Psoas muscle (tissue), 8 donors: Measurements from ENCODE around the gene DCTN5. TPM values are rescaled to one million over a fixed set of nuclear protein-coding genes. Genes with fewer than 3 reads are reported as not detected.
A peak's percentile ranks its signal among the peaks of the same experiment; 100 is the strongest.

Experiments used
- ATAC-seq, 4 donors: fragments of 200-7000 bp; cut with Tn5 transposase; one replicate each; pipeline ENCODE4 v1.9.1; 2020; ENCODE audit warnings: moderate library complexity in 3 of 4, mild to moderate bottlenecking in 2 of 4
- DNase-seq, 2 donors: peaks; one replicate each; pipeline ENCODE4 v3.0.0-alpha.2; 2020
- H3K27ac ChIP-seq: fragments of 200-600 bp; one replicate; pipeline ENCODE4 v1.8.0; 2022
- H3K27me3 ChIP-seq, 3 donors: fragments of 200-600 bp in 1 of 3; one replicate each; pipeline versions ENCODE4 v1.6.1 to v1.8.0; 2013 to 2022; ENCODE audit warnings: low read length in 2 of 3, mild to moderate bottlenecking in 2 of 3, moderate library complexity in 1 of 3; ENCODE audit not compliant: insufficient read depth in 3 of 3
- H3K36me3 ChIP-seq, 2 donors: fragments of 200-600 bp in 1 of 2; one replicate each; pipeline versions ENCODE4 v1.6.1 to v1.8.0; 2013 to 2022; ENCODE audit warnings: low read depth in 1 of 2, mild to moderate bottlenecking in 1 of 2, moderate library complexity in 1 of 2; ENCODE audit not compliant: insufficient read depth in 1 of 2
- H3K4me1 ChIP-seq: fragments of 200-600 bp; one replicate; pipeline ENCODE4 v1.8.0; 2022
- H3K4me3 ChIP-seq: fragments of 200-600 bp; one replicate; pipeline ENCODE4 v1.8.0; 2022; ENCODE audit warnings: mild to moderate bottlenecking
- H3K9me3 ChIP-seq: fragments of 200-600 bp; one replicate; pipeline ENCODE4 v1.8.0; 2022
- WGBS, 3 donors: extraction: QIAGEN DNeasy Blood & Tissue Kit; methylation state at CpG; one replicate each; pipeline versions ENCODE4 v1.1.6 to v1.1.7; 2013; 5-methylcytosine and 5-hydroxymethylcytosine counted together
- intact Hi-C, 2 donors: fragments of 100-400 bp; cut with DNase I; formaldehyde crosslinking; loops; one replicate each; pipeline versions ENCODE4 v1.11.0 to v1.14.2; 2022
- polyA plus RNA-seq, 3 donors: library from polyadenylated mRNA; stranded (reverse); fragments of 200-250 nt; gene quantifications; one replicate each; pipeline ENCODE4 v1.2.3, GENCODE V29; 2013
- total RNA-seq, 4 donors: library from RNA; stranded (reverse); fragmentation: NEBNext Ultra II Directional in 2 of 4; extraction: Animal tissue kit (Norgen Biotek cat#: 25700) in 2 of 4; gene quantifications; one replicate each; pipeline versions ENCODE4 v1.2.1 to v1.2.4, GENCODE V29; 2021 to 2023
- TF ChIP-seq, protein P1 (sequence below): fragments of 200-600 bp; IDR thresholded peaks from one replicate; pipeline ENCODE4 v1.8.0; 2022; ENCODE audit warnings: antibody characterized with exemption
- donor health status: healthy with polysubstance abuse.
- donor health status: DM: no; HTN: no; CAD: no; lungs with moderate emphysema.
- donor health status: Bipolar disorder and iron deficiency.
- donor health status: healthy.
- donor health status: DM: yes; HTN: yes; CAD: no.
- donor health status: DM: no; HTN: no; CAD: no.
- donor health status: DM: no; HTN: no; CAD: no.
- donor health status: DM: yes; HTN: yes; CAD: no.

DCTN5 gene
- total and polyA plus RNA-seq, 7 donors: 17.1 to 47.4 (median 33.2) TPM

DNA sequence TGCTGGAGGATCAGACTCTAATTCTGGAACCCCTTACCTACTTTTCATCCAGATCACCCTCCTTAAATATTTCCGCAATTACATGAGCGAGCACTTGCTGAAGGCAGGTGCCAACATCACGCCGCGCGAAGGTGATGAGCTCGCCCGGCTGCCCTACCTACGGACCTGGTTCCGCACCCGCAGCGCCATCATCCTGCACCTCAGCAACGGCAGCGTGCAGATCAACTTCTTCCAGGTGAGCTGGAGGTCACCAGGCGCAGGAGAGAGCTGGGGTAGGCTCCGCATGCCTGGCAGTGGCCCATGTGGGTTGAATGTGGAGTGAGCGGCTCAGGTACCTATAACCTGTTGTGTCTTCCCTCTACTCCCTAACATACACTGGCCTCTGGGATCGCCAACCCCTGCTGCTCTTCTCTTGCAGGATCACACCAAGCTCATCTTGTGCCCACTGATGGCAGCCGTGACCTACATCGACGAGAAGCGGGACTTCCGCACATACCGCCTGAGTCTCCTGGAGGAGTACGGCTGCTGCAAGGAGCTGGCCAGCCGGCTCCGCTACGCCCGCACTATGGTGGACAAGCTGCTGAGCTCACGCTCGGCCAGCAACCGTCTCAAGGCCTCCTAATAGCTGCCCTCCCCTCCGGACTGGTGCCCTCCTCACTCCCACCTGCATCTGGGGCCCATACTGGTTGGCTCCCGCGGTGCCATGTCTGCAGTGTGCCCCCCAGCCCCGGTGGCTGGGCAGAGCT lies 48.3 kb downstream of the DCTN5 start:
- Histone ChIP-seq H3K9me3 (no peaks in the 10 kb centered on the region), H3K4me3 (no peak overlapping the region), H3K27ac (no peak overlapping the region), H3K27me3 (no peaks in the 10 kb centered on the region), H3K4me1 (no peaks in the 10 kb centered on the region), H3K36me3 (peaks cover 7 to 60% of the 10 kb centered on the region in 2 donors)
- 96 to 98% (median 97%) methylated on average over 36 of the region's 36 CpGs for WGBS, 3 donors
- intact Hi-C loops: loop anchor here in 1 of 2 donors (10.0 kb wide), 1 partner anchor 815 kb away; no protein-coding TSS in a partner anchor
- ATAC-seq: no peak
- TF ChIP-seq, protein P1, sequence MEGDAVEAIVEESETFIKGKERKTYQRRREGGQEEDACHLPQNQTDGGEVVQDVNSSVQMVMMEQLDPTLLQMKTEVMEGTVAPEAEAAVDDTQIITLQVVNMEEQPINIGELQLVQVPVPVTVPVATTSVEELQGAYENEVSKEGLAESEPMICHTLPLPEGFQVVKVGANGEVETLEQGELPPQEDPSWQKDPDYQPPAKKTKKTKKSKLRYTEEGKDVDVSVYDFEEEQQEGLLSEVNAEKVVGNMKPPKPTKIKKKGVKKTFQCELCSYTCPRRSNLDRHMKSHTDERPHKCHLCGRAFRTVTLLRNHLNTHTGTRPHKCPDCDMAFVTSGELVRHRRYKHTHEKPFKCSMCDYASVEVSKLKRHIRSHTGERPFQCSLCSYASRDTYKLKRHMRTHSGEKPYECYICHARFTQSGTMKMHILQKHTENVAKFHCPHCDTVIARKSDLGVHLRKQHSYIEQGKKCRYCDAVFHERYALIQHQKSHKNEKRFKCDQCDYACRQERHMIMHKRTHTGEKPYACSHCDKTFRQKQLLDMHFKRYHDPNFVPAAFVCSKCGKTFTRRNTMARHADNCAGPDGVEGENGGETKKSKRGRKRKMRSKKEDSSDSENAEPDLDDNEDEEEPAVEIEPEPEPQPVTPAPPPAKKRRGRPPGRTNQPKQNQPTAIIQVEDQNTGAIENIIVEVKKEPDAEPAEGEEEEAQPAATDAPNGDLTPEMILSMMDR: no peak
- DNase-seq: no peak

DNA sequence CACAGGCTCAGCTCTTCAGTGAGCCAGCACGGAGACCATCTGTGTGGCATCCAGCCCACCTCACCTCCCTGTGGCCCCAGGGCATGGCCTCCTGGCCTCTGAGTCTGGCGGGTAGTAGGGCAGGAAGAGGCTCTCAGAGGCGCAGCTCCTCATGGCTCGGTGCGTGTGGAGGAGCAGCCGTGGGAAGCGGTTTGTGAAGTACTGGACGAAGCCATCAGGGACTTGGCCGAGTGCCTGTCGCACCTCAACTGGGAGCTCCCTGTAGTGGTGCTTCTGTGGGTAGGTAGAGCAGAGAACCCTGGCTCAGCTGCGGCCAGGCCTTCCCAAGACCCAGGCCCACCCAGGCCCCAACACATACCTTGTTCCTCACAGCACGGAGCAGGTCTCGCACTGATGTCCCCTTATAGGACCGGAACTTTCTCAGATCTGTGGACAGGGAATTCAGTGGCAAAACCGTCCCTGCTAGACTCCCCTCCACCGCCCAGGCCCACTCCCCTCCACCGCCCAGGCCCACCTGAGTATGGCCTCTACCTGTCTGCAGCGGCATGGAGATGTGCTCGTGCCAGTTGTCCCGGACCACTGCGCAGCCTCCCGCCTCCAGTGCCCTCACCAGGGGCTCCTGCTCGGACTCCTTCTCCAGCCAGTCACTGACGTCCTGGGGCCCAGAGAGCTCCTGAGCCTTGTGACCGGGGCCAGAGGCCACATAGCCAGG lies 49.7 kb downstream of the DCTN5 start:
- H3K36me3 ChIP-seq: peaks cover 7 to 51% of the 10 kb centered on the region in 2 donors
- DNase-seq (no peak), ATAC-seq (no peak)
- no peak overlapping the region for H3K4me3 ChIP-seq
- H3K4me1 ChIP-seq: no peaks in the 10 kb centered on the region
- intact Hi-C loops: no loop called here
- TF ChIP-seq, protein P1: no peak
- WGBS, 3 donors: 80 to 87% (median 83%) methylated on average over 25 of the region's 25 CpGs
- no peaks in the 10 kb centered on the region for H3K27me3 ChIP-seq
- no peaks in the 10 kb centered on the region for H3K9me3 ChIP-seq
- H3K27ac ChIP-seq: no peak overlapping the region

DNA sequence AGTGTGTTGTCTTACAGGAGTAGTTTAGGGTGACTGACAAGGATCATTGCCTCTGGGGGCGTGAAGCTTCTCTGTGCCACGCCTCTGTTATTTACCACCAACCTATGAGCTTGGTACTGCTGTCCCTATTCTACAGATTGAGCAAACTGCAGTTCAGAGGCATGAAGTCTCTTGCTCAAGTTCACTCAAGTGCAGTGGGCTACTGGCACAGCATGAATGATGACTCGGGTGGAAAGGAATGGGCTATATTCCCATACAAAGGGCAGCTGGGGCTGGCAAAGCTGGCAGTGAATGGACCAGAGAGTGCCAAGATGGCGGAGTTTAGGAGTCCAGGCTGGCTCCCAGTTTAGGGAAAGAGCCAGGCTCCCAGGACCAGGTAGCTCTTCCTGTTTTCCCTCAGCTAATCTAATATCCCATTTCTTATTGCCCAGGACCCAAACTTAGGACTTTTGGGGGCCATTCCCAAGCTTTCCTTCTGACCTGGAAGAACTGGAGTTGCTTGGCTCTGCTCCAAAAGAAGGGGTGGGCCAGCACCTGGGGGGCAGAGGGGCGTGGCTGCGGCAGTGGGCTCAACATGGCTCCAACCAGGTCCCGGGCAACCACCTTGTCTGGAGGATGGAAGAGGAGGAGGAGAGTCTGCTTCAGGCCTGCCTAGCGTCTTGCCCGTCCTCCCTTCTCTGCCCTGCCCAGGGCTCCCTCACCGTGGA lies 50.4 kb downstream of the DCTN5 start:
- 41 to 66% (median 61%) methylated on average over 10 of the region's 10 CpGs for WGBS, 3 donors
- DNase-seq: no peak
- TF ChIP-seq, protein P1: no peak
- H3K36me3 ChIP-seq: peaks cover 7 to 45% of the 10 kb centered on the region in 2 donors
- H3K4me1 ChIP-seq: no peaks in the 10 kb centered on the region
- peak; percentile 48 to 68 (median 55) for ATAC-seq
- no peaks in the 10 kb centered on the region for H3K27me3 ChIP-seq
- H3K9me3 ChIP-seq: no peaks in the 10 kb centered on the region
- no peak overlapping the region for H3K4me3 ChIP-seq
- H3K27ac ChIP-seq: no peak overlapping the region
- intact Hi-C loops: no loop called here

DNA sequence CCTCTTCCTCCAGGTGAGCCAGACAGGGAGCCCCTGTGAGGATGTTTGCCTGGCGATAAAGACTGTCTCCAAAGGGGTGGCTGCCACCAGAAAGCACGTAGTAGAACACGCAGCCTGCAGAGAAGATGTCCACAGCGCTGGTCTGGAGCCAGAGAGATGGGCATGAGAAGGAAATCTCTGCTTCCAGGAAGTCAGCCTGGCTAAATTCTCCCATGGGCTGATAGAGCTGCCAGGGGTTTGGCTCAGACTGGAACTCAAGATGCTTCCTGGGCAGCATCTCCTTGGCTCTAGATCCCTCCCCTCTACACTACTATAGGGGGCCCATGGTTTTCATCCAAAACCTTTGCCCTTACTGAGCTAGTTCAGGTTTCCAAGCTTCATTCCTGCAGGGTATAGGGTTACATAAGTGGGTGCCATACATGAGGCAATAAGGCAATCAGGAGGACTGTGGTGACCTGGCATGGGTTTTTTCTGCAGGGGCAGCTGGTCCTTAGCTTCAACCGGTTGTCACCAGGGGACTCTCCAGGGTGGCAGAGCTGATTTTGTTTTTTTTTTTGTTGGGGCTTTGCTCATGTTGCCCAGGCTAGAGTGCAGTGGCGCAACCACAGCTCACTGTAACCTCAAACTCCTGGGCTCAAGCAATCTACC lies 51.0 kb downstream of the DCTN5 start:
- ATAC-seq: peak; percentile 63 to 75 (median 64)
- TF ChIP-seq, protein P1: no peak
- no peaks in the 10 kb centered on the region for H3K27me3 ChIP-seq
- H3K27ac ChIP-seq: no peak overlapping the region
- no peaks in the 10 kb centered on the region for H3K4me1 ChIP-seq
- no peaks in the 10 kb centered on the region for H3K9me3 ChIP-seq
- no peak for DNase-seq
- H3K36me3 ChIP-seq: peaks cover 7 to 38% of the 10 kb centered on the region in 2 donors
- 30 to 64% (median 50%) methylated on average over 6 of the region's 6 CpGs for WGBS, 3 donors
- no peak overlapping the region for H3K4me3 ChIP-seq
- intact Hi-C loops: no loop called here
